DMS153 (cell line): ENCODE measurements around the gene TBC1D1.

Source experiments
- DNase-seq: peaks from one replicate; lab custom pipeline; 2025; lab: John Stamatoyannopoulos, UW

TBC1D1 gene

GRCh38 chr4:38056011-38056685, 165.3 kb downstream of the TBC1D1 start:
- no peak for DNase-seq

GRCh38 chr4:38058151-38058550, 167.3 kb downstream of the TBC1D1 start:
- no peak for DNase-seq

GRCh38 chr4:38060829-38061431, 170.0 kb downstream of the TBC1D1 start:
- no peak for DNase-seq

- DNase-seq: peak; percentile 6
Measured at GRCh38 chr4:38062088-38062775, 171.3 kb downstream of the TBC1D1 start.

GRCh38 chr4:38062776-38063097, 171.9 kb downstream of the TBC1D1 start:
- DNase-seq: no peak

GRCh38 chr4:38065176-38065575, 174.3 kb downstream of the TBC1D1 start:
- no peak for DNase-seq

GRCh38 chr4:38065900-38066299, 175.0 kb downstream of the TBC1D1 start:
- DNase-seq: no peak

- no peak for DNase-seq
Measured at GRCh38 chr4:38067499-38067898, 176.6 kb downstream of the TBC1D1 start.

- no peak for DNase-seq
Measured at GRCh38 chr4:38068107-38068506, 177.2 kb downstream of the TBC1D1 start.

GRCh38 chr4:38069271-38069760, 178.4 kb downstream of the TBC1D1 start:
- DNase-seq: no peak

- no peak for DNase-seq
Measured at GRCh38 chr4:38071801-38072431, 181.0 kb downstream of the TBC1D1 start.

GRCh38 chr4:38072578-38072977, 181.7 kb downstream of the TBC1D1 start:
- no peak for DNase-seq

- no peak for DNase-seq
Measured at GRCh38 chr4:38073596-38074234, 182.8 kb downstream of the TBC1D1 start.

- no peak for DNase-seq
Measured at GRCh38 chr4:38075370-38076152, 184.7 kb downstream of the TBC1D1 start.

GRCh38 chr4:38076153-38076669, 185.3 kb downstream of the TBC1D1 start:
- DNase-seq: no peak

- DNase-seq: no peak
Measured at GRCh38 chr4:38077791-38078489, 187.1 kb downstream of the TBC1D1 start.

- DNase-seq: no peak
Measured at GRCh38 chr4:38078590-38079421, 187.9 kb downstream of the TBC1D1 start.

GRCh38 chr4:38080061-38080974, 189.4 kb downstream of the TBC1D1 start:
- DNase-seq: no peak

- no peak for DNase-seq
Measured at GRCh38 chr4:38082021-38082420, 191.1 kb downstream of the TBC1D1 start.
